SK-N-SH (cell line): Measurements from ENCODE around the gene DYNC1H1. TPM values are rescaled to one million over a fixed set of nuclear protein-coding genes. Genes with fewer than 3 reads are reported as not detected.

Source experiments
- CTCF ChIA-PET: fragments of 300-600, 350-600 bp; formaldehyde crosslinking; extraction: SDS; loops from one replicate; lab custom pipeline; 2021; lab: Yijun Ruan, JAX
- POLR2A ChIA-PET: fragments of 350-600 bp; sonication (Branson Sonifier 250); formaldehyde crosslinking; extraction: SDS; loops from one replicate; lab custom pipeline; 2020; ENCODE audit warnings: antibody characterized with exemption, inconsistent platforms; lab: Yijun Ruan, JAX
- DNase-seq: peaks from one replicate; pipeline ENCODE4 v3.0.0; 2012
- H2AFZ ChIP-seq: fragments of 200-600 bp; sonication (generic); 2 replicates; pipeline ENCODE4 v1.8.1; 2016; ENCODE audit warnings: antibody characterized with exemption, mild to moderate bottlenecking, low read depth
- H3F3A ChIP-seq: fragments of 200-600 bp; sonication (generic); replicated peaks from 2 replicates; pipeline ENCODE3; 2016; ENCODE audit warnings: antibody characterized with exemption, mild to moderate bottlenecking; ENCODE audit not compliant: insufficient read depth
- H3K27ac ChIP-seq, 2 experiments: fragments of 200-500 bp in 1 of 2; fragments of 200-600 bp in 1 of 2; sonication (Bioruptor generic) in 1 of 2; sonication (generic), shearing (Covaris generic) in 1 of 2; 2 replicates each; pipeline versions ENCODE4 v1.5.1 to v1.6.1; 2014 to 2016; ENCODE audit warnings: low read depth in 2 of 2, inconsistent platforms in 1 of 2, low read length in 1 of 2, mild to moderate bottlenecking in 1 of 2, mixed read lengths in 1 of 2
- H3K27me3 ChIP-seq: fragments of 200-600 bp; sonication (generic), shearing (Covaris generic); 2 replicates; pipeline ENCODE4 v1.6.1; 2016; ENCODE audit warnings: mixed run types; ENCODE audit not compliant: insufficient read depth
- H3K36me3 ChIP-seq, 2 experiments: fragments of 200-500 bp in 1 of 2; fragments of 200-600 bp in 1 of 2; sonication (Bioruptor generic) in 1 of 2; sonication (generic) in 1 of 2; replicated peaks in 1 of 2; 2 replicates each; pipeline versions ENCODE3 to v1.5.1; 2014 to 2016; ENCODE audit warnings: low read length in 1 of 2, mild to moderate bottlenecking in 1 of 2; ENCODE audit not compliant: insufficient read depth in 2 of 2, control insufficient read depth in 1 of 2
- H3K4me1 ChIP-seq, 2 experiments: fragments of 200-500 bp in 1 of 2; fragments of 200-600 bp in 1 of 2; sonication (Bioruptor generic) in 1 of 2; sonication (generic), shearing (Covaris generic) in 1 of 2; 2 replicates each; pipeline versions ENCODE4 v1.5.1 to v1.6.1; 2014 to 2016; ENCODE audit warnings: low read depth in 1 of 2, low read length in 1 of 2, mixed run types in 1 of 2; ENCODE audit not compliant: insufficient read depth in 2 of 2, control insufficient read depth in 1 of 2
- H3K4me2 ChIP-seq: fragments of 200-600 bp; sonication (generic), shearing (Covaris generic); 2 replicates; pipeline ENCODE4 v1.6.1; 2017; ENCODE audit warnings: mixed run types
- H3K4me3 ChIP-seq, 2 experiments: fragments of 200-500 bp in 1 of 2; fragments of 200-600 bp in 1 of 2; sonication (Bioruptor generic) in 1 of 2; sonication (generic), shearing (Covaris generic) in 1 of 2; 2 replicates each; pipeline versions ENCODE4 v1.5.1 to v1.8.1; 2014 to 2016; ENCODE audit warnings: low read depth in 2 of 2, inconsistent platforms in 1 of 2, low read length in 1 of 2, mild to moderate bottlenecking in 1 of 2, mixed read lengths in 1 of 2, moderate library complexity in 1 of 2
- H3K79me2 ChIP-seq: fragments of 200-600 bp; sonication (generic); 2 replicates; pipeline ENCODE4 v1.8.1; 2017; ENCODE audit warnings: mild to moderate bottlenecking; ENCODE audit not compliant: insufficient read depth
- H3K9ac ChIP-seq: fragments of 200-600 bp; sonication (generic); 2 replicates; pipeline ENCODE4 v1.6.1; 2017; ENCODE audit warnings: mixed run types
- H3K9me2 ChIP-seq: fragments of 200-600 bp; sonication (generic); 2 replicates; pipeline ENCODE4 v1.6.1; 2017; ENCODE audit warnings: mixed run types
- H3K9me3 ChIP-seq: fragments of 200-600 bp; sonication (generic); 2 replicates; pipeline ENCODE4 v1.6.1; 2017; ENCODE audit warnings: mixed run types, mild to moderate bottlenecking, moderate library complexity
- H4K20me1 ChIP-seq: fragments of 200-600 bp; sonication (generic); 2 replicates; pipeline ENCODE4 v1.6.1; 2017; ENCODE audit warnings: mild to moderate bottlenecking, mixed run types; ENCODE audit not compliant: insufficient read depth
- ELF1 ChIP-seq: IDR thresholded peaks from 2 replicates; pipeline ENCODE4 v1.4.0; 2012
- EP300 ChIP-seq, 2 experiments: IDR thresholded peaks; 2 replicates each; pipeline versions ENCODE4 v1.4.0 to v1.6.1; 2012; ENCODE audit warnings: borderline replicate concordance in 1 of 2, low read depth in 1 of 2, low read length in 1 of 2
- EZH2phosphoT487 ChIP-seq: fragments of 200-600 bp; sonication (generic); IDR thresholded peaks from 2 replicates; pipeline ENCODE4 v1.6.1; 2017; ENCODE audit warnings: low read depth, mixed run types, mild to moderate bottlenecking, antibody characterized with exemption, moderate library complexity, borderline replicate concordance
- FOXJ3 ChIP-seq: sonication (generic); formaldehyde crosslinking; IDR thresholded peaks from 2 replicates; pipeline ENCODE4 v1.5.1; 2020; ENCODE audit warnings: mild to moderate bottlenecking, missing genetic modification reagents
- GATA2 ChIP-seq: sonication (generic); formaldehyde crosslinking; IDR thresholded peaks from 2 replicates; pipeline ENCODE4 v1.5.0; 2020; ENCODE audit warnings: mild to moderate bottlenecking, missing genetic modification reagents
- NRF1 ChIP-seq: IDR thresholded peaks from 2 replicates; pipeline ENCODE4 v1.6.1; 2012; ENCODE audit warnings: low read depth, mild to moderate bottlenecking, low read length
- RAD21 ChIP-seq: IDR thresholded peaks from 2 replicates; pipeline ENCODE4 v1.6.1; 2012; ENCODE audit warnings: mild to moderate bottlenecking, low read length
- RCOR1 ChIP-seq: fragments of 150-350 bp; IDR thresholded peaks from 2 replicates; pipeline ENCODE4 v1.6.1; 2017; ENCODE audit warnings: antibody characterized with exemption, low read length
- RFX5 ChIP-seq: IDR thresholded peaks from 2 replicates; pipeline ENCODE4 v1.6.1; 2012; ENCODE audit warnings: mild to moderate bottlenecking, improper control_type of control experiment, low read length
- WGBS: methylation state at CpG from one replicate; pipeline ENCODE4 v1.1.6; 2017; ENCODE audit warnings: low lambda C conversion rate; 5-methylcytosine and 5-hydroxymethylcytosine counted together
- polyA plus RNA-seq, 3 experiments: library from polyadenylated mRNA; depleted of rRNA; stranded (reverse); fragments of >200 nt; gene quantifications; 2 replicates each; pipeline ENCODE4 v1.2.3, GENCODE V29; 2012
- TF ChIP-seq, protein P1 (sequence below): fragments of 150-350 bp; IDR thresholded peaks from 2 replicates; pipeline ENCODE4 v1.6.1; 2017; ENCODE audit warnings: antibody characterized with exemption, low read length, low read depth, borderline replicate concordance
- TF ChIP-seq, protein P2 (sequence below): IDR thresholded peaks from 2 replicates; pipeline ENCODE4 v1.4.0; 2012; ENCODE audit warnings: low read depth, borderline replicate concordance
- TF ChIP-seq, protein P3 (sequence below): fragments of 200-600 bp; sonication (generic); IDR thresholded peaks from 2 replicates; pipeline ENCODE4 v1.6.1; 2017; ENCODE audit warnings: antibody characterized with exemption, mild to moderate bottlenecking, moderate library complexity

The DYNC1H1 gene
- polyA plus RNA-seq, 1 of the 3 experiments (the other 2 are of a cell fraction) = 140 TPM

DNA sequence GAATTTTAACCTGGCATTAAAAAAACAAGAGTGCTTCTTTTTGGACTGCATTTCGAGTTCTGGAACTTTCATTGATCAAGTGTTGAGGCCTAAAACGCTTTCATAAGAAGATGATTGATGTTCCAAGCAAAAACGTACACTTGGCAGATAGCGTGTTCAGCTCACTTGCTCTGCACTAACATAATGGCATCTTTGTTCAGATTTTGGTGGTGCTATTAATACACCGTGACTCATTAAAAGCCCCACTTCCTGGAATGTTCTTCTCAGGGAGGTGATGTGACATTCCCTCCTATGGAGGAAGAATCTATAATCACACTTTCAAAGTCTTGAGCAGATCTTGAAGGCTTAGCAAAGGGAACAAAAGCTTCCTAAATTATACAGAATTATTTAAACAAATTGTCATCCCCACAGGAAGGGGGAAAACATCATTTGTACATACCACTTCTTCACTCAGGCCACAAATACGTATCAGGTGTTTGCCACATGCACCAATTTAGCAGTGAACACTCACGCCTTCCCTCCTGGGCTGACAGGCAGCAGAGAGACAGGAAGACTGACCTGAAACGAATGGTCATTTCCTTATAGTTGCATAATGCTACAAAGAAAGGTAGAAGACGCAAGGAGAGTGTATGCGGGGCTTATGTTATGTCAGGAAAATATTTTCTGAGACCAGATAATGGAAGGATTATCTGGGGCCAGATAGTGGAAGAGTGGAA is 107.1 kb downstream of the DYNC1H1 start (continued):
- TF ChIP-seq, protein P1, sequence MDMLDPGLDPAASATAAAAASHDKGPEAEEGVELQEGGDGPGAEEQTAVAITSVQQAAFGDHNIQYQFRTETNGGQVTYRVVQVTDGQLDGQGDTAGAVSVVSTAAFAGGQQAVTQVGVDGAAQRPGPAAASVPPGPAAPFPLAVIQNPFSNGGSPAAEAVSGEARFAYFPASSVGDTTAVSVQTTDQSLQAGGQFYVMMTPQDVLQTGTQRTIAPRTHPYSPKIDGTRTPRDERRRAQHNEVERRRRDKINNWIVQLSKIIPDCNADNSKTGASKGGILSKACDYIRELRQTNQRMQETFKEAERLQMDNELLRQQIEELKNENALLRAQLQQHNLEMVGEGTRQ = no peak
- no peak for TF ChIP-seq FOXJ3
- no peak for TF ChIP-seq EZH2phosphoT487
- TF ChIP-seq ELF1 = peak; percentile 29; the same call in 1 of the 2 replicates
- TF ChIP-seq, protein P2, sequence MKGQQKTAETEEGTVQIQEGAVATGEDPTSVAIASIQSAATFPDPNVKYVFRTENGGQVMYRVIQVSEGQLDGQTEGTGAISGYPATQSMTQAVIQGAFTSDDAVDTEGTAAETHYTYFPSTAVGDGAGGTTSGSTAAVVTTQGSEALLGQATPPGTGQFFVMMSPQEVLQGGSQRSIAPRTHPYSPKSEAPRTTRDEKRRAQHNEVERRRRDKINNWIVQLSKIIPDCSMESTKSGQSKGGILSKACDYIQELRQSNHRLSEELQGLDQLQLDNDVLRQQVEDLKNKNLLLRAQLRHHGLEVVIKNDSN = no peak
- no peak for TF ChIP-seq GATA2 (CRISPR knock-in tag)
- TF ChIP-seq NRF1 = no peak
- TF ChIP-seq RAD21 = no peak
- no peak for TF ChIP-seq RCOR1
- no peak for TF ChIP-seq RFX5

DNA sequence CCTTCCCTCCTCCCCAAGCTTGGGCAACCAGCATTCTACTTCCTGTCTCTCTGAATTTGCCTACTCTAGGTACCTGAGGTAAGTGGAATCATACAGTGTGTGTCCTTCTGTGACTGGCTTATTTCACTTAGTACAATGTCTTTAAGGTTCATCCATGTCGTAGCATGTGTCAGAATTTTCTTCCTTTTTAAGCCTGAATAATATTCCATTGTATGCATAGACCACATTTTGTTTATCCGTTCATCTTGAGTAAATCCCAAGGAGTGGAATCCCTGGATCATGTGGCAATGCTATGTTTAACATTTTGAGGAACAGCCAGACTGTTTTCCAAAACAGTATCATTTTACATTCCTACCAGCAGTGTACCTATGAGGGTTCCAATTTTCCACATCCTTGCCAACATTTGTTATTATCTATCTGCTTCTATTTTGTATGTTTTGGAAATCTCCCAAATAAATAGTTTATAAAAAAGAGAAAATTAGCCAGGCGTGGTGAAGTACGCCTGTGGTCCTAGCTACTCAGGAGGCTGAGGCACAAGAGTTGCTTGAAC is 110.1 kb downstream of the DYNC1H1 start:
- Histone ChIP-seq H3K9me3 (no peaks in the 10 kb centered on the region), H3K4me1 (peaks cover 0 to 5% of the 10 kb centered on the region in 2 experiments; a peak in 1 of 4 replicates), H3F3A (peaks cover 29% of the 10 kb centered on the region), H3K4me2 (no peak overlapping the region), H3K36me3 (peaks cover 2 to 8% of the 10 kb centered on the region in 2 experiments), H3K27me3 (no peaks in the 10 kb centered on the region), H3K79me2 (no peaks in the 10 kb centered on the region), H2AFZ (no peak overlapping the region), H4K20me1 (no peaks in the 10 kb centered on the region), H3K9me2 (no peaks in the 10 kb centered on the region), H3K4me3 (no peak overlapping the region), H3K9ac (no peak overlapping the region), H3K27ac (no peak overlapping the region)
- ChIA-PET POLR2A (no interaction called here), CTCF (interaction anchor here (0.7 to 2.1 kb wide), 4 partner anchors 11 to 240 kb away, joined by 3 to 7 read pairs (median 5); no protein-coding TSS in a partner anchor)
- no peak for DNase-seq
- WGBS = 93% methylated on average over 4 of the region's 4 CpGs
- no peak for TF ChIP-seq EP300 (IDR thresholded peaks at IDR 0.05; ENCODE audit: borderline replicate concordance in 1 of 2, low read depth in 1 of 2, low read length in 1 of 2)
- TF ChIP-seq, protein P3, sequence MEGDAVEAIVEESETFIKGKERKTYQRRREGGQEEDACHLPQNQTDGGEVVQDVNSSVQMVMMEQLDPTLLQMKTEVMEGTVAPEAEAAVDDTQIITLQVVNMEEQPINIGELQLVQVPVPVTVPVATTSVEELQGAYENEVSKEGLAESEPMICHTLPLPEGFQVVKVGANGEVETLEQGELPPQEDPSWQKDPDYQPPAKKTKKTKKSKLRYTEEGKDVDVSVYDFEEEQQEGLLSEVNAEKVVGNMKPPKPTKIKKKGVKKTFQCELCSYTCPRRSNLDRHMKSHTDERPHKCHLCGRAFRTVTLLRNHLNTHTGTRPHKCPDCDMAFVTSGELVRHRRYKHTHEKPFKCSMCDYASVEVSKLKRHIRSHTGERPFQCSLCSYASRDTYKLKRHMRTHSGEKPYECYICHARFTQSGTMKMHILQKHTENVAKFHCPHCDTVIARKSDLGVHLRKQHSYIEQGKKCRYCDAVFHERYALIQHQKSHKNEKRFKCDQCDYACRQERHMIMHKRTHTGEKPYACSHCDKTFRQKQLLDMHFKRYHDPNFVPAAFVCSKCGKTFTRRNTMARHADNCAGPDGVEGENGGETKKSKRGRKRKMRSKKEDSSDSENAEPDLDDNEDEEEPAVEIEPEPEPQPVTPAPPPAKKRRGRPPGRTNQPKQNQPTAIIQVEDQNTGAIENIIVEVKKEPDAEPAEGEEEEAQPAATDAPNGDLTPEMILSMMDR = 0 out of 2 replicates have a peak, but pooled peaks have one; percentile 16
